Measurements from ENCODE around the gene TAOK2.

TAOK2 gene

DNA sequence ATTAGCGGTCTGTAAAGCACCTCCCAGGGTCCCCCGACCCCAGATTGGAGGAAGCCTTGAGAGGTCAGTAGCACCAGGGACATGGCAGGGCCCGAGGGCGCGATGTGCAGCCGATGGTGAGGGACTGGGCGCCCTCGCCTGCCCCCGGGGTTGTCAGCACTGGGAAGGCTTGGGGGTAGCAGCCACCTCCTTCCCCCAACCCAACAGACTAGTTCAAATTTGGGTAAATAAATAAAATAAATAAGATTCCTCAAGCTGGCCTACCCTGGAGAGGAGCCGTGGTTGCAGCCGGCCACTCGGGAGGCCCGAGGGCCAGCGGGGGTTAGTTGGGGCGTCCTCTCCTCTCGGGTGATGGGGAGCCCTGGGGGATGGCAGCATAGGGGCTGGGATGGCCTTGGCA is 50.8 kb downstream of the TAOK2 start:
- Histone ChIP-seq H3K14ac (ENCODE audit: low read length in 2 of 2) (no peak overlapping the region), H3K9me3 (ENCODE audit: control insufficient read depth, low read length) (no peaks in the 10 kb centered on the region), H3K27ac (ENCODE audit: low read length, poor library complexity, severe bottlenecking) (no peak overlapping the region), H3K36me3 (ENCODE audit: control insufficient read depth in 1 of 2, insufficient read depth in 2 of 2, low read depth in 1 of 2, low read length in 2 of 2) (no peaks in the 10 kb centered on the region), H2AK5ac (ENCODE audit: low read length, severe bottlenecking) (no peak overlapping the region), H3K27me3 (ENCODE audit: control insufficient read depth in 1 of 2, insufficient read depth in 1 of 2, low read length in 2 of 2) (peaks cover 47 to 76% of the 10 kb centered on the region in 2 experiments), H3K23ac (ENCODE audit: low read length in 2 of 2) (no peak overlapping the region), H2AFZ (ENCODE audit: low read depth, low read length) (no peak overlapping the region), H4K8ac (ENCODE audit: low read length) (no peak overlapping the region), H3K9ac (ENCODE audit: low read length) (no peak overlapping the region), H2BK15ac (ENCODE audit: low read depth, poor library complexity, severe bottlenecking) (no peak overlapping the region), H3K4me2 (ENCODE audit: low read length, poor library complexity, severe bottlenecking) (no peak overlapping the region), H3K79me1 (replicated peaks; ENCODE audit: low read length, poor library complexity, severe bottlenecking) (no peaks in the 10 kb centered on the region), H4K91ac (ENCODE audit: low read length) (no peak overlapping the region), H2BK12ac (ENCODE audit: low read length in 2 of 2) (no peak overlapping the region), H2BK120ac (ENCODE audit: low read depth, low read length) (no peak overlapping the region), H3K4me3 (ENCODE audit: insufficient read depth in 1 of 2, low read depth in 1 of 2, low read length in 2 of 2) (no peak overlapping the region), H3K4me1 (ENCODE audit: control insufficient read depth, insufficient read depth, low read depth, low read length) (peaks cover 12% of the 10 kb centered on the region), H2BK5ac (ENCODE audit: low read depth, low read length, poor library complexity, severe bottlenecking) (no peak overlapping the region), H3K18ac (ENCODE audit: low read depth in 1 of 2, low read length in 2 of 2) (no peak overlapping the region), H3K4ac (ENCODE audit: low read depth in 1 of 2, low read length in 2 of 2) (no peak overlapping the region)
- no peak for DNase-seq
- 91% methylated on average over 15 of the region's 16 CpGs for WGBS

DNA sequence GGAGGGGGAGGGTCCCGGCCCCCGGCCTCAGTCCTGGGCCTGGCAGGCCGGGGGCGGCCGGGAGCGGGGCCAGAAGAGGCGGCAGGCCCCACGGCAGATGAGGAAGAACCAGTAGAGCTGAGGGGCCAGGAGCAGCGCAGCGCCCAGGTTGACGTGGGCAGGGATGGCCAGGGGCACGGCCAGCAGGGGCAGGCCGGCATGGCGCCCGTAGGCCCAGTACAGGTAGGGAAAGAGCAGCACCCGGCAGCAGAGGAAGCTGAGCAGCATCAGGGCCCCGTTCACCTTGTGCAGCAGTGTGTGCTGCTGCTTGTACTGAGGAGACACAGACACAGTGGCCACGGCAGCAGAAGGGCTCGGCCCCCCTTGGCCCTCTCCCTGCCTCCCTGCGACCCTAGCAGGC is 51.5 kb downstream of the TAOK2 start:
- Histone ChIP-seq H3K27me3 (ENCODE audit: control insufficient read depth in 1 of 2, insufficient read depth in 1 of 2, low read length in 2 of 2) (peaks cover 54 to 78% of the 10 kb centered on the region in 2 experiments), H3K9me3 (ENCODE audit: control insufficient read depth, low read length) (no peaks in the 10 kb centered on the region), H3K36me3 (ENCODE audit: control insufficient read depth in 1 of 2, insufficient read depth in 2 of 2, low read depth in 1 of 2, low read length in 2 of 2) (no peaks in the 10 kb centered on the region), H3K79me1 (replicated peaks; ENCODE audit: low read length, poor library complexity, severe bottlenecking) (no peaks in the 10 kb centered on the region), H3K4me1 (ENCODE audit: control insufficient read depth, insufficient read depth, low read depth, low read length) (peaks cover 11% of the 10 kb centered on the region), H3K4me2 (ENCODE audit: low read length, poor library complexity, severe bottlenecking) (no peak overlapping the region), H3K14ac (ENCODE audit: low read length in 2 of 2) (peak overlapping the region in 1 of 2 experiments; percentile 44), H2BK5ac (ENCODE audit: low read depth, low read length, poor library complexity, severe bottlenecking) (no peak overlapping the region), H4K91ac (ENCODE audit: low read length) (no peak overlapping the region), H3K9ac (ENCODE audit: low read length) (no peak overlapping the region), H2BK120ac (ENCODE audit: low read depth, low read length) (no peak overlapping the region), H3K18ac (ENCODE audit: low read depth in 1 of 2, low read length in 2 of 2) (no peak overlapping the region), H3K23ac (ENCODE audit: low read length in 2 of 2) (no peak overlapping the region), H3K27ac (ENCODE audit: low read length, poor library complexity, severe bottlenecking) (no peak overlapping the region), H2AK5ac (ENCODE audit: low read length, severe bottlenecking) (no peak overlapping the region), H3K4ac (ENCODE audit: low read depth in 1 of 2, low read length in 2 of 2) (no peak overlapping the region), H2AFZ (ENCODE audit: low read depth, low read length) (no peak overlapping the region), H2BK12ac (ENCODE audit: low read length in 2 of 2) (no peak overlapping the region), H4K8ac (ENCODE audit: low read length) (no peak overlapping the region), H3K4me3 (ENCODE audit: insufficient read depth in 1 of 2, low read depth in 1 of 2, low read length in 2 of 2) (no peak overlapping the region), H2BK15ac (ENCODE audit: low read depth, poor library complexity, severe bottlenecking) (no peak overlapping the region)
- WGBS = 80% methylated on average over 20 of the region's 20 CpGs
- no peak for DNase-seq

DNA sequence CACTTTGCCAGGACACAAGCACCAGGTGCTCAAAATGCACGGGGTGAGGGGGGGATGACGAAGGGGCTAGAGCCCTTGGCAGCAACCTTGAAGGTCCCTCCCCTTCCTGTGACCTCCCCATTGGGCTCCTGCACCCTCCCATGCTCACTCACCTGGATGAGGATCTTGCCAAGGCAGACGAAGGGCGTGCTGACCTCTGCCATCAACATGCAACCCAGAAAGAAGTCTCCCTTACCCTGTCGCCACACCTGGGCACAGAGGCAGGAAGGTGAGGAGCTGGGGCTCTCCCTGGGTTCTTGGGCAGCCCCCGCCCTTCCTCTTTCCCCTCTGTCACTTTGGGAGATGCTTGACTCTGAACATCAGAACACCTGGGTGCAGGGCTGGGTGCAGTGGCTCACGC is 51.9 kb downstream of the TAOK2 start:
- no peak for DNase-seq
- Histone ChIP-seq H3K27me3 (ENCODE audit: control insufficient read depth in 1 of 2, insufficient read depth in 1 of 2, low read length in 2 of 2) (peaks cover 58 to 82% of the 10 kb centered on the region in 2 experiments), H4K8ac (ENCODE audit: low read length) (no peak overlapping the region), H3K18ac (ENCODE audit: low read depth in 1 of 2, low read length in 2 of 2) (no peak overlapping the region), H2BK15ac (ENCODE audit: low read depth, poor library complexity, severe bottlenecking) (no peak overlapping the region), H3K23ac (ENCODE audit: low read length in 2 of 2) (no peak overlapping the region), H2BK12ac (ENCODE audit: low read length in 2 of 2) (no peak overlapping the region), H3K4me1 (ENCODE audit: control insufficient read depth, insufficient read depth, low read depth, low read length) (peaks cover 14% of the 10 kb centered on the region), H3K27ac (ENCODE audit: low read length, poor library complexity, severe bottlenecking) (no peak overlapping the region), H2BK120ac (ENCODE audit: low read depth, low read length) (no peak overlapping the region), H2AFZ (ENCODE audit: low read depth, low read length) (no peak overlapping the region), H3K9me3 (ENCODE audit: control insufficient read depth, low read length) (no peaks in the 10 kb centered on the region), H3K4ac (ENCODE audit: low read depth in 1 of 2, low read length in 2 of 2) (no peak overlapping the region), H3K14ac (ENCODE audit: low read length in 2 of 2) (no peak overlapping the region), H3K36me3 (ENCODE audit: control insufficient read depth in 1 of 2, insufficient read depth in 2 of 2, low read depth in 1 of 2, low read length in 2 of 2) (no peaks in the 10 kb centered on the region), H3K4me3 (ENCODE audit: insufficient read depth in 1 of 2, low read depth in 1 of 2, low read length in 2 of 2) (no peak overlapping the region), H2BK5ac (ENCODE audit: low read depth, low read length, poor library complexity, severe bottlenecking) (no peak overlapping the region), H3K79me1 (replicated peaks; ENCODE audit: low read length, poor library complexity, severe bottlenecking) (no peaks in the 10 kb centered on the region), H3K9ac (ENCODE audit: low read length) (no peak overlapping the region), H3K4me2 (ENCODE audit: low read length, poor library complexity, severe bottlenecking) (no peak overlapping the region), H2AK5ac (ENCODE audit: low read length, severe bottlenecking) (no peak overlapping the region), H4K91ac (ENCODE audit: low read length) (no peak overlapping the region)
- 60% methylated on average over 7 of the region's 7 CpGs for WGBS

DNA sequence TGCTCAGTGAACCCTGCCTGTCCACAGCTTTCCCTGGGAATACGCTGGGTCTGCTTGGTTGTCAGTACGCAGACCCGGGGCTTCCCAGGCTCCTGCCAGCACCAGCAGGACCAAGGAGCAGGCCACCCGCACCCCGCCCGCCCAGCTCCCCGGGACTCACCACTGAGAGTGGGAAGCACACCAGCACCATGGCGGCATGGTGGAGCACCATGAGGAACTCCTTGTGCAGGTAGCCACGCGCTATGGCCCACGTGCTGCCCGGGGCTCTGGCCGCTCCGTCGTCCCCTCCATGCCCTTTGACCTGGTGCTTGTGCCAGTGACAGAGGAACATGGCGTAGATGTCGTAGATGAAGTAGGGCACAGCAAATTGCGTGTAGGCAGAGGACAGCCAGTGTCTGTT is 52.8 kb downstream of the TAOK2 start:
- Histone ChIP-seq H3K36me3 (ENCODE audit: control insufficient read depth in 1 of 2, insufficient read depth in 2 of 2, low read depth in 1 of 2, low read length in 2 of 2) (no peaks in the 10 kb centered on the region), H4K91ac (ENCODE audit: low read length) (no peak overlapping the region), H3K27ac (ENCODE audit: low read length, poor library complexity, severe bottlenecking) (no peak overlapping the region), H2BK120ac (ENCODE audit: low read depth, low read length) (no peak overlapping the region), H2BK12ac (ENCODE audit: low read length in 2 of 2) (no peak overlapping the region), H3K27me3 (ENCODE audit: control insufficient read depth in 1 of 2, insufficient read depth in 1 of 2, low read length in 2 of 2) (peaks cover 67 to 79% of the 10 kb centered on the region in 2 experiments), H3K4me2 (ENCODE audit: low read length, poor library complexity, severe bottlenecking) (no peak overlapping the region), H2AK5ac (ENCODE audit: low read length, severe bottlenecking) (no peak overlapping the region), H3K23ac (ENCODE audit: low read length in 2 of 2) (peak overlapping the region in 1 of 2 experiments; percentile 42), H3K4me3 (ENCODE audit: insufficient read depth in 1 of 2, low read depth in 1 of 2, low read length in 2 of 2) (no peak overlapping the region), H2AFZ (ENCODE audit: low read depth, low read length) (no peak overlapping the region), H2BK15ac (ENCODE audit: low read depth, poor library complexity, severe bottlenecking) (no peak overlapping the region), H3K18ac (ENCODE audit: low read depth in 1 of 2, low read length in 2 of 2) (no peak overlapping the region), H2BK5ac (ENCODE audit: low read depth, low read length, poor library complexity, severe bottlenecking) (no peak overlapping the region), H3K4ac (ENCODE audit: low read depth in 1 of 2, low read length in 2 of 2) (no peak overlapping the region), H3K14ac (ENCODE audit: low read length in 2 of 2) (peak overlapping the region in 1 of 2 experiments; percentile 5), H4K8ac (ENCODE audit: low read length) (no peak overlapping the region), H3K79me1 (replicated peaks; ENCODE audit: low read length, poor library complexity, severe bottlenecking) (no peaks in the 10 kb centered on the region), H3K9ac (ENCODE audit: low read length) (no peak overlapping the region), H3K9me3 (ENCODE audit: control insufficient read depth, low read length) (no peaks in the 10 kb centered on the region), H3K4me1 (ENCODE audit: control insufficient read depth, insufficient read depth, low read depth, low read length) (peaks cover 16% of the 10 kb centered on the region)
- DNase-seq = no peak
- 88% methylated on average over 18 of the region's 18 CpGs for WGBS
